Measurements from ENCODE around the gene XCL1. TPM values are rescaled to one million over a fixed set of nuclear protein-coding genes. Genes with fewer than 3 reads are reported as not detected.
"Not testable (repeated sequence)": the region's sequence is repeated elsewhere in the genome, so short reads cannot be mapped to it uniquely, and the experiment has no call there.

XCL1 gene
- total RNA-seq, 1 donor from 2014 or later = not detected

DNA sequence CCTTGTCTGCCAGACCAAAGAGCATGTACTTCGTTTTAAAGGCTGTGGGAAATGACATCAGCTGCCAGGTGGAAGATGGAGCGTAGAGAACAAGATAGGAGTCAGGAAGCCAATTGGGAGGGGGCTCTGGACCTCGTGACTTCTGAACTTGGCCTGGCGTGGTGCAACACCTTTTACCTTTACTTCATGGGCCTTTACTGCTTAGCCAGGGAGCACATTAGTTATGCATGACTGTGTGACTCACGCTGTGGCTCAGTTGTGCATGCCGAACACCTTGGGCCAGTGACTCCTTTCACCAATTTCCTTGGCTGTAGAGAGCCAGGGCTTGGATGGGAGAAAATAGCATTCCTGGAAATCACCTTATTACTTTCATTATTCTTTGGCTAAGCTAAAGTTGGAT, 7.2 kb downstream of the XCL1 start:
- Histone ChIP-seq H3K36me3 (ENCODE audit: control insufficient read depth in 3 of 3, insufficient read depth in 3 of 3, low read length in 3 of 3) (no peaks in the 10 kb centered on the region), H3K27me3 (ENCODE audit: control insufficient read depth in 3 of 3, insufficient read depth in 3 of 3, low read length in 3 of 3) (no peaks in the 10 kb centered on the region), H3K4me1 (ENCODE audit: control insufficient read depth in 3 of 3, insufficient read depth in 3 of 3, low read length in 3 of 3) (peaks cover 0 to 15% (median 7%) of the 10 kb centered on the region in 3 donors), H3K9ac (ENCODE audit: low read depth in 1 of 3, low read length in 3 of 3) (no peak overlapping the region), H3K4me3 (ENCODE audit: low read length in 3 of 3) (no peak overlapping the region), H3K9me3 (ENCODE audit: control insufficient read depth in 3 of 3, low read length in 3 of 3) (no peaks in the 10 kb centered on the region), H3K27ac (ENCODE audit: low read depth, low read length) (no peak overlapping the region)

DNA sequence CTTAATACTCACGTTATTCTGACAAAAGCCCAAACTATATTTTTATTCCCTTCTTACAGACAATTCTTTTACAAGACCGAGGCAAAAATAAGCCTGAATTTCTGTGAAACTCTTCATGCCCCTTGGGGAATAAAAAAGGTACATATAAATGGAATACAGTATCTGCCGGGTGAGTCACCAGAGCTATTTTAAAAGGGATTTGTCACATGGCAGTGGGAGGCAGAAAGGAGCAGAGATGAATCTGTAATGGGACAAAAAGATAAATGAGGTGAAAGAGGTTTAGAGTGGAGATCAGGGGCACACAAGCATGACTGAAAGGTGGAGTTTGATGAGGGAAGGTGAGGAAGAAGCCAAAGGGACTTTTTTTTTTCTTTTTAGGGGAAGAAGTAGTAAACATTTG, 8.8 kb downstream of the XCL1 start:
- Histone ChIP-seq H3K9ac (ENCODE audit: low read depth in 1 of 3, low read length in 3 of 3) (no peak overlapping the region), H3K4me1 (ENCODE audit: control insufficient read depth in 3 of 3, insufficient read depth in 3 of 3, low read length in 3 of 3) (peaks cover 0 to 13% (median 7%) of the 10 kb centered on the region in 3 donors), H3K36me3 (ENCODE audit: control insufficient read depth in 3 of 3, insufficient read depth in 3 of 3, low read length in 3 of 3) (no peaks in the 10 kb centered on the region), H3K9me3 (ENCODE audit: control insufficient read depth in 3 of 3, low read length in 3 of 3) (no peaks in the 10 kb centered on the region), H3K27me3 (ENCODE audit: control insufficient read depth in 3 of 3, insufficient read depth in 3 of 3, low read length in 3 of 3) (no peaks in the 10 kb centered on the region), H3K27ac (ENCODE audit: low read depth, low read length) (no peak overlapping the region), H3K4me3 (ENCODE audit: low read length in 3 of 3) (no peak overlapping the region)

DNA sequence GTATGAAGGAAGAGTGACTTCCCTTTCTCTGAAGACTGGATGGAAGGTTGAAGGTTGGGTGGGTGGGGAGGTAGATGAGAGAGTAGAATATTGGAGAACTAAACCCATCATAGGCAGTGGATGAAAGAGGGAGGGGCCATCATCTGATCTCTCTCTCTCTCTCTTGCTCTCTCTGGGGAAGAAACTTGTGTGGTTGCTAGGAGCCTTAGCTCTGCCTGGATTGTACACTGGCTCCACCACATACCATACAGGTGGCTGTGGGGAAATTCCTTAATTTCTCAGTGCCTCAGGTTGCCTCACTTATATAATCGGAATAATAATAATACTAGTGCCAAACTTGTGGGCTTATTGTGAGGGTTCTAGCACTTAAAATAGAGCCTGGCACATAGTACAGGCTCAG, 9.5 kb downstream of the XCL1 start:
- no peak overlapping the region for H3K4me3 ChIP-seq (ENCODE audit: low read length in 3 of 3)
- H3K27me3 ChIP-seq (ENCODE audit: control insufficient read depth in 3 of 3, insufficient read depth in 3 of 3, low read length in 3 of 3) = no peaks in the 10 kb centered on the region
- H3K4me1 ChIP-seq (ENCODE audit: control insufficient read depth in 3 of 3, insufficient read depth in 3 of 3, low read length in 3 of 3) = peaks cover 0 to 13% (median 7%) of the 10 kb centered on the region in 3 donors
- no peak overlapping the region for H3K27ac ChIP-seq (ENCODE audit: low read depth, low read length)
- H3K36me3 ChIP-seq (ENCODE audit: control insufficient read depth in 3 of 3, insufficient read depth in 3 of 3, low read length in 3 of 3) = no peaks in the 10 kb centered on the region
- H3K9ac ChIP-seq (ENCODE audit: low read depth in 1 of 3, low read length in 3 of 3) = no peak overlapping the region
- no peaks in the 10 kb centered on the region for H3K9me3 ChIP-seq (ENCODE audit: control insufficient read depth in 3 of 3, low read length in 3 of 3)

DNA sequence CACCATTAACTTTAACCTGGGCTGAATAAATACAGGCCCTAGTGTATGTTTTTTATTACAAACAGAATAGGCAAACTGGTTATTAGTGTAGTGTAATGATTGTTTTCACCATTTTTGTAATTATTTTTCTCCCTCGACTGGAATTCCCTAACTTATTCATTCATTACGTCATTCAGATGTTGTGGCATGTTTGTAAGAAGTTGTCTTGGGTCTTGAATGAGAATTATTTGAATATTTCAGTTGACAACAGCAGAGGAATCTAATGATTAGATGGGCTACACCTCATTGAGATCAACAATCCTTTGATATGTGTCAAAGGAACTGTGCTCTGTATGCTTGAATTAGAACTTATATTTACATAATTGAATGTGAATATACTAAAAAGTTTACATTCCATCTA, 12.8 kb downstream of the XCL1 start:
- H3K9ac ChIP-seq (ENCODE audit: low read depth in 1 of 3, low read length in 3 of 3) = no peak overlapping the region
- H3K4me3 ChIP-seq (ENCODE audit: low read length in 3 of 3) = no peak overlapping the region
- no peaks in the 10 kb centered on the region for H3K36me3 ChIP-seq (ENCODE audit: control insufficient read depth in 3 of 3, insufficient read depth in 3 of 3, low read length in 3 of 3)
- no peaks in the 10 kb centered on the region for H3K9me3 ChIP-seq (ENCODE audit: control insufficient read depth in 3 of 3, low read length in 3 of 3)
- H3K27me3 ChIP-seq (ENCODE audit: control insufficient read depth in 3 of 3, insufficient read depth in 3 of 3, low read length in 3 of 3) = no peaks in the 10 kb centered on the region
- peaks cover 0 to 13% (median 7%) of the 10 kb centered on the region in 3 donors for H3K4me1 ChIP-seq (ENCODE audit: control insufficient read depth in 3 of 3, insufficient read depth in 3 of 3, low read length in 3 of 3)
- H3K27ac ChIP-seq (ENCODE audit: low read depth, low read length) = no peak overlapping the region

DNA sequence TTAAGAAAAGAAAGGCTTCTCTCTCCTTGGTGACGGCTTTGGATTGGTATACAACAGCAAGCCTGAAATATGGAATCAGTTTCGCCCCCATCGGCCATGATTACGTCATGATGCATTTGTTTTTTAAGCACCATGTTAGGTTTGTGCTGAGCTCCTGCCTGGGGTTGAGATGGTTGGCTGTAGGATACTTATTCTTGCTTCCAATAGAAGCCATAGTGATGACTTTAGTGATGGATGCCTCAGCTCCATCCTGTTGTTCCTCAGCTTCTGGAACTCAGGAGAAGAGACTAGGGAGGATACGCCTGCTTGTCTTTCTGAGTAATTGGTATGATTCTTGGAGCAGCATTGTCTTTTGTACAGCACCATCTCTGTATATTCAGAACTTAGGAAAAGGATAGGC, 14.7 kb downstream of the XCL1 start:
- H3K27ac ChIP-seq (ENCODE audit: low read depth, low read length) = no peak overlapping the region

DNA sequence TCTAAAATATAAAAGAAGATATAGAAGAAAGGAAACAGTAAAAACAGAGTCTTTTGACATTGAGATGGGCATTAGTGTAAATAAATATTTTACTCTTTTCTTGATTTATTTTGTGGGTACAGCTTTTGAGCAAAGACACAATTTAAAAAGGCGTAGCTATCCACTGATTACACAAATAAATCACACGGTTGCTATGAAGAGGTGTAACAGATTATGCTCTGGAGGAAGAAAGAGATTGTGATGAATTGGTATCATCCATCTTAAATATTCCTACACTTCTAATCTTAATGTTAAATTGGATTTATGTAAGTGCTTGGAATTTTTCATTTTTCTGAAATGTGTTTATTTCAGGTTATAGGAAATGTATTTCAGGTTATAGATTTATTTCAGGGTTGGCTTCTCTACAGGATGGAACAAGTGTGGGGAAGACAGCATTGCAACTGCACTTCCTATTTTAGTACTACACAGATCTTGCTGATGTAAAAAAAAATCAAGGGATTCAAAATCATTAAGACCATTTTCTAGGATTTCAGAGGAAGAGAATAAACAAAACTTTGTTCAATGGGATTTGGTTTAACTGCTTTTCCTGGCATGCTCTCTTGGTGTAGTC, 15.3 kb downstream of the XCL1 start:
- H3K9me3 ChIP-seq (ENCODE audit: control insufficient read depth in 3 of 3, low read length in 3 of 3) = no peaks in the 10 kb centered on the region
- H3K27me3 ChIP-seq (ENCODE audit: control insufficient read depth in 3 of 3, insufficient read depth in 3 of 3, low read length in 3 of 3) = no peaks in the 10 kb centered on the region
- no peaks in the 10 kb centered on the region for H3K4me1 ChIP-seq (ENCODE audit: control insufficient read depth in 3 of 3, insufficient read depth in 3 of 3, low read length in 3 of 3)
- H3K36me3 ChIP-seq (ENCODE audit: control insufficient read depth in 3 of 3, insufficient read depth in 3 of 3, low read length in 3 of 3) = no peaks in the 10 kb centered on the region
- H3K27ac ChIP-seq (ENCODE audit: low read depth, low read length) = no peak overlapping the region
- H3K4me3 ChIP-seq (ENCODE audit: low read length in 3 of 3) = no peak overlapping the region
- no peak overlapping the region for H3K9ac ChIP-seq (ENCODE audit: low read depth in 1 of 3, low read length in 3 of 3)

More for the DNA sequence above, 14.7 kb downstream of the XCL1 start:
- H3K27me3 ChIP-seq (ENCODE audit: control insufficient read depth in 3 of 3, insufficient read depth in 3 of 3, low read length in 3 of 3) = no peaks in the 10 kb centered on the region
- no peak overlapping the region for H3K9ac ChIP-seq (ENCODE audit: low read depth in 1 of 3, low read length in 3 of 3)
- H3K4me1 ChIP-seq (ENCODE audit: control insufficient read depth in 3 of 3, insufficient read depth in 3 of 3, low read length in 3 of 3) = no peaks in the 10 kb centered on the region
- H3K36me3 ChIP-seq (ENCODE audit: control insufficient read depth in 3 of 3, insufficient read depth in 3 of 3, low read length in 3 of 3) = no peaks in the 10 kb centered on the region
- no peaks in the 10 kb centered on the region for H3K9me3 ChIP-seq (ENCODE audit: control insufficient read depth in 3 of 3, low read length in 3 of 3)
- H3K4me3 ChIP-seq (ENCODE audit: low read length in 3 of 3) = no peak overlapping the region

DNA sequence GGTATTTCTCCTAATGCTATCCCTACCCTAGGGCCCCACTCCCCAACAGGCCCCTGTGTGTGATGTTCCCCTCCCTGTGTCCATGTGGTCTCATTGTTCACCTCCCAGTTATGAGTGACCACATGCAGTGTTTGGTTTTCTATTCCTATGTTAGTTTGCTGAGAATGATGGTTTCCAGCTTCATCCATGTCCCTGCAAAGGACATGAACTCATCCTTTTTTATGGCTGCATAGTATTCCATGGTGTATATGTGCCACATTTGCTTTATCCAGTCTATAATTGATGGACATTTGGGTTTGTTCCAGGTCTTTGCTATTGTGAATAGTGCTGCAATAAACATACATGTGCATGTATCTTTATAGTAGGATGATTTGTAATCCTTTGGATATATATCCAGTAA, 19.0 kb downstream of the XCL1 start:
- not testable (repeated sequence) for H3K27me3 ChIP-seq (ENCODE audit: control insufficient read depth in 3 of 3, insufficient read depth in 3 of 3, low read length in 3 of 3); H3K4me3 ChIP-seq (ENCODE audit: low read length in 3 of 3); H3K4me1 ChIP-seq (ENCODE audit: control insufficient read depth in 3 of 3, insufficient read depth in 3 of 3, low read length in 3 of 3); H3K9ac ChIP-seq (ENCODE audit: low read depth in 1 of 3, low read length in 3 of 3); H3K27ac ChIP-seq (ENCODE audit: low read depth, low read length); H3K9me3 ChIP-seq (ENCODE audit: control insufficient read depth in 3 of 3, low read length in 3 of 3); H3K36me3 ChIP-seq (ENCODE audit: control insufficient read depth in 3 of 3, insufficient read depth in 3 of 3, low read length in 3 of 3)

DNA sequence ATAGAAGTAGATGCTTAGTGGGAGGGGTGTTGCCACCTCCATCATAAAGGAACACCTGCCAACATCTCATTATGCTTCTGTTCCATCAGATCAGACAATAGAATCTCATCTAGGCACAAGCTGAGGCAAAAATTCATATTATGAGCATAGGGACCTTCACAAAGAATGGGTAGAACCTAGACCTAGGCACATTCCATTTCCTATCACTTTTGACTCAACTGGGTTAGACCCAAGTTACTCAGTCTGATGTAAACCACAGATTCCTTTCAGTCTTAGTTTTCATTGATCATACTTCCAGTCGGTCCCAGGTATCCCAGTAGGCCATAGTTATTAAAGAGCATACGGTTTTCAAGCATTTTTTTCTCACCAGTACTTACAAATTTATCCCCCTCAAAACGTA, 21.7 kb downstream of the XCL1 start:
- Histone ChIP-seq H3K9me3 (ENCODE audit: control insufficient read depth in 3 of 3, low read length in 3 of 3) (no peaks in the 10 kb centered on the region), H3K27ac (ENCODE audit: low read depth, low read length) (no peak overlapping the region), H3K27me3 (ENCODE audit: control insufficient read depth in 3 of 3, insufficient read depth in 3 of 3, low read length in 3 of 3) (no peaks in the 10 kb centered on the region), H3K9ac (ENCODE audit: low read depth in 1 of 3, low read length in 3 of 3) (no peak overlapping the region), H3K4me1 (ENCODE audit: control insufficient read depth in 3 of 3, insufficient read depth in 3 of 3, low read length in 3 of 3) (no peaks in the 10 kb centered on the region), H3K4me3 (ENCODE audit: low read length in 3 of 3) (no peak overlapping the region), H3K36me3 (ENCODE audit: control insufficient read depth in 3 of 3, insufficient read depth in 3 of 3, low read length in 3 of 3) (no peaks in the 10 kb centered on the region)

DNA sequence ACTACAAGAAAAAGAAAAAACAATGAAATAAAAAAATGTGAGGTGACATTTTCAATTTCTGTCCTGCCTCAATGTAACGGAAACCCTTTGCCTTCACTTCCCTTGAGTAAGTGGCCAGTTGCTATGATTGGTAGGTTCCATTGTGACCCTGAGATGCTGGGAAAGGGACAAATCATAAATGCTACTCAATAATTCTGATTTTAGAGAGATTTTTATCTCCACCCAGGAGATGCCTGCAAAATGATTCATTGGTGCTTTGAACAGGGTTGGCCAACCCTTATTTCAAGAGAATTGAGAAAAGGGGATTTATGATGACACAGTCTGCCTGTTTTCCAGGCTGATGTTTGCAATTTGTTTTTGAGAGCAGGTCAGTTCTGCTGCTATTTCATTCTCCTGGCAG, 22.5 kb downstream of the XCL1 start:
- Histone ChIP-seq H3K36me3 (ENCODE audit: control insufficient read depth in 3 of 3, insufficient read depth in 3 of 3, low read length in 3 of 3) (no peaks in the 10 kb centered on the region), H3K4me1 (ENCODE audit: control insufficient read depth in 3 of 3, insufficient read depth in 3 of 3, low read length in 3 of 3) (peaks cover 0 to 4% (median 3%) of the 10 kb centered on the region in 3 donors), H3K4me3 (ENCODE audit: low read length in 3 of 3) (no peak overlapping the region), H3K9ac (ENCODE audit: low read depth in 1 of 3, low read length in 3 of 3) (no peak overlapping the region), H3K27ac (ENCODE audit: low read depth, low read length) (no peak overlapping the region), H3K9me3 (ENCODE audit: control insufficient read depth in 3 of 3, low read length in 3 of 3) (no peaks in the 10 kb centered on the region), H3K27me3 (ENCODE audit: control insufficient read depth in 3 of 3, insufficient read depth in 3 of 3, low read length in 3 of 3) (no peaks in the 10 kb centered on the region)

DNA sequence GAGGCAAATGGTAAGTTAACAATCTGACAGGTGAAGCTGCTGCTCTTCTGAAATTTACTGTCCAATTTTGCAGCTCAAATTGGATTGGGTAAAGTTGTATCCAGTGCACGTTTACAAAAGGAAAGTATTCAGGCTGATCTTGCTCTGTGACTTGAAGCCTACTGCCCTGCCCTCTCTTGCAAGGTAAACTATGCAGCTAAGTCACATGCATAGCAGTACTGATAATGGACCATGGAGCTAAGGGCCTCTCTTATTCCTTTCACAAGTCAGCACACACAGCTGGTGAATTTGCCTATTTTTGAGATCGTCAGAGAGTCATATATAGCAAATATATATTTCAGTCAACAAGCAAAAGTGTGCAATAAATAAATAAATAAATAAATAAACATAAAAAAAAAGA, 23.2 kb downstream of the XCL1 start:
- Histone ChIP-seq H3K4me1 (ENCODE audit: control insufficient read depth in 3 of 3, insufficient read depth in 3 of 3, low read length in 3 of 3) (peaks cover 0 to 6% (median 6%) of the 10 kb centered on the region in 3 donors), H3K27ac (ENCODE audit: low read depth, low read length) (no peak overlapping the region), H3K36me3 (ENCODE audit: control insufficient read depth in 3 of 3, insufficient read depth in 3 of 3, low read length in 3 of 3) (no peaks in the 10 kb centered on the region), H3K27me3 (ENCODE audit: control insufficient read depth in 3 of 3, insufficient read depth in 3 of 3, low read length in 3 of 3) (no peaks in the 10 kb centered on the region), H3K9me3 (ENCODE audit: control insufficient read depth in 3 of 3, low read length in 3 of 3) (no peaks in the 10 kb centered on the region), H3K4me3 (ENCODE audit: low read length in 3 of 3) (no peak overlapping the region), H3K9ac (ENCODE audit: low read depth in 1 of 3, low read length in 3 of 3) (no peak overlapping the region)
